Inflammatory macrophage treated with lipopolysaccharide for 1 hour (primary cell): ENCODE data around the gene GATA2.
A peak's percentile ranks its signal among the peaks of the same experiment; 100 is the strongest.

ENCODE experiments used
- DNase-seq, 2 donors: peaks; one replicate each; pipeline ENCODE4 v3.0.0-alpha.2; 2020 to 2022

The GATA2 gene

DNA sequence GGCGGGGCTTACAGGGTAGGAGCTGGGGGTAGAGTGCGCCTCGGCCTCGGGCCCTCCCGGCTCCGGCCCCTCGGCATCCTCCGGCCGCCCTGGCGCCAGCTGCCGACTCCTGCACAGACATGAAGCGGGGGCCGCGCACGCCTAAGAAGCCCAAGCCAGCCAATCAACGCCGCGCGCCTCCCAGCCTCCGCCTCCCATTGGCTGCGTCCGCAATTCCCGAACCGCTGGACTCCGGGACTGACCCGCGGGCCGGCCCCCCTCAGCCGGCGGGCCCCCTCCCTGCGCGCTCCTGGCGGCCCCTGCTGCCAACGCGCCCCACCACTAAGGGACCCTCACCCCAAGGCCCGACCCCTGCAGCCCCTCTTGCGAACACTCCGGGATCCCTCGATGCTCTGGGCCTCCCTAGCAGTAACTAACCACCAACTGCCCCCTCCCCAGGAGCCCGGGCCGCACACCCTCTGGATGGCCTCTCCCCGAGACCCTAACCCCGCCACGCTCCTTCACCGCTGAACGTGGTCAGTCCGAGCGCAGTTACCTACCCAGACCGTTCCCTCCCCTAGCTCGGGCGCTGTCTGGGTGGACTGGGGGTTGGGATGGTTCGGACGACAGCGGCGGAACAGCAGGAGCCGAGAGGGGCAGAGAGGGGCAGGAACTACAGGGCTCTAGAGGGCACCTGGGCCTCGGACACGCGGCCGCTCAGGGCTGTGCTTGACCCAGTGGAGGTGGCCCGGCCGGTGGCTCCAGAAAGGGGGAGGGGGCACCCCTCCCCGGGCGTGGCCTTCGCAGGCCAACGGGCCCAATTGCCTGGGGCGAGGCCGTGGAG lies 5.0 kb downstream of the GATA2 start:
- DNase-seq: peak in 1 of 2 donors; percentile 55

DNA sequence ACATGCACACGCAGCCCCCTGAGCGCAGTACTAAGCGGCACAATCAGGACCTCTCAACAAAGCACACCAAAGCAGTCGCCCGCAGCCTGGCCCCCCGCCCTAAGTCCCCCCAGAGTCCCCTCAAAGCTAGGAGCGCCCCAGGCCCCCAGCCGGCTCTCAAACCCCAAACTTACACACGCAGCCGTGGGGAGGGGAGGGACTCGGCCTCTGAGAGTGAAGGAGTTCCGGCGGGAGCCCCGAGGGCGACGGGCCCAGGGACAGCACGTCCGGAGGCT lies 5.5 kb downstream of the GATA2 start:
- DNase-seq: no peak

GRCh38 chr3:128486681-128487537 lies 6.1 kb downstream of the GATA2 start:
- DNase-seq: no peak

- DNase-seq: no peak
These were observed 6.8 kb downstream of the GATA2 start for GRCh38 chr3:128486205-128486628.

DNA sequence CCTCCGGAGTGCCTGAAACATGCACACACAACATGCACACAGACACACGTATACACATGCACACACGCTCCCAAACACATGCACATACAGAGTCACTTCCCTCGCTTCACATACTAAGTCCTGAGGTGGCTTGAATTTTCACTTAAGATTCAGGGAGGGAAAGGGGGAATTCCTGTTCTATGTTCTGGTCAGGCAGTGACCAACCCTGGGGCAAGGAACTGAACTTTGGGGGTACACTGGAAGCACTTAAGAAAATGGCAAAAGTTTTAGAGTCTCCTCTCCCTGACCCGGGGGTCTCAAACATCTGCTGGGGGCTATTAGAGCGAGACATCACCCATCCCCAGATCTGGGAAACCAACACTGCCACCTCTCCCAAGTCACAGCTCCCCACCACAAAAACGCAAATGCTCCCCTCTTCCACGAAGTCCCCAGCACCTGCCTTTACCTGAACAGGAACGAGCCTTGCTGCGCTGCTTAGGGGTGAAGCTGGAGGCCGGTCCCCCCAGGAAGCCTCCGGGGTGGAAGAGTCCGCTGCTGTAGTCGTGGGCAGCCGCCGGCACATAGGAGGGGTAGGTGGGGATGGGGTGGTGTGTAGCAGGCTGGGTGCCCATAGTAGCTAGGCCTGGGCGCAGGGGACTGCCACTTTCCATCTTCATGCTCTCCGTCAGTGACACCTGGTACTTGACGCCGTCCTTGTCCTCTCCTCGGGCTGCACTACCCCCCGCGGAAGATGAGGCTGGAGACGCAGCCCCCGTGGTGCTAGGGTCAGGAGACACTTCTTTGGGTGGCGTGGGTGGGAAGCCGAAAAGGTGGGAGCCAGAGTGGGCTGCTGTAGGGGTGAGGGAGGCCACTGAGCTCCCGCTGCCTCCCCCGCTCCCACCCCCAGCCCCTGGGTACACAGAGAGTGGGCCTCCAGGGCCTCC lies 7.5 kb downstream of the GATA2 start:
- DNase-seq: no peak

- no peak for DNase-seq
These were observed 8.4 kb downstream of the GATA2 start for GRCh38 chr3:128484404-128485281.

DNA sequence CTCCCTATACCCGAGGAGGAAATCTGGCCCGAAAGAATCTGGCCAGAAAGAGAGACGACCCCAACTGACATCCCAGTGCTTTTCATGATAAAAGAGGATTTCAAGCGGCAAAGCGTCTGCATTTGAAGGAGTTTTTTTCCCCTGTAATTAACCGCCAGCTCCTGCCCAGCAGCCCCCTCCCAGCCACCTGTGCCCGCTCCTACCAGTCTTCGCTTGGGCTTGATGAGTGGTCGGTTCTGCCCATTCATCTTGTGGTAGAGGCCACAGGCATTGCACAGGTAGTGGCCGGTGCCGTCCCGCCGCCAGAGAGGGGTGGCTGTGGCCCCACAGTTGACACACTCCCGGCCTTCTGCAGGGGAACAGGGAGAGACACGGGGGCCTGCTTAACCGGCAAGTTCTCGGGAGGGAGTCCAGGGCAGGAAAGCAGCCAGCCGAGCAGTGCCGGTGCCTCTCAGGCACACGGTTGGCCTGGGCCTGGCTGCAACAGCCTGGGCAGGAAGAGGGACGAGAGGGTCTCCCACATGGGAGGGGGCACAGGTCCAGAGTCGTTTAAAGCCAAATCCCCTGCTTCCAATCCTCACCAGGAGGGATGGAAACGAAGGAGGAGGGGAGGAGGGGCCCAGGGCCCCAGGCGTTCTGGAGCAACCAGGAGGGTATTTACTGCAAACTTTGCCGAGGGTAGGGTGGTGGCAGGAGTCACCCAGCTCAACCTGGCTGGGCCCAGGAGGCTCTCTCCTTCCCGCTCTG lies 9.2 kb downstream of the GATA2 start:
- DNase-seq: no peak

- DNase-seq: no peak
These were observed 10.0 kb downstream of the GATA2 start for GRCh38 chr3:128482666-128483656.

DNA sequence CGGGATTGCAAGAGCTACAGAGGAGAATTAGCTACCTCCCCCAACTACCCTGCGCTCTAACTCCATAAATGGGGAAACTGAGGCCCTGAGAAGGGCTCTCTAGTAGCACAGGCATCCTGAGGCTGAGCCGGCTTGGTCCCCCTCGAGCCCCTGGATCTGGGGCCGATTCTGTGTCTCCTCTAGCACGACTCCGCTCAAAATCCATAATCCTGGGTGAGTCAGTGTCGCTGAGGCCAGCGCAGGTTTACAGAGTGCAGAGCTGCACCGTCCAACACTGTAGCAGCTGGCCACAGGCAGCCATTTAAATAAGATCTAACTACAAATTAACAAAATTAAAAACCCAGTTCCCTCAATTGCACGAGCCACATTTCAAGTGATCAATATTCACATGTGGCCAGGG lies 10.8 kb downstream of the GATA2 start:
- no peak for DNase-seq

DNA sequence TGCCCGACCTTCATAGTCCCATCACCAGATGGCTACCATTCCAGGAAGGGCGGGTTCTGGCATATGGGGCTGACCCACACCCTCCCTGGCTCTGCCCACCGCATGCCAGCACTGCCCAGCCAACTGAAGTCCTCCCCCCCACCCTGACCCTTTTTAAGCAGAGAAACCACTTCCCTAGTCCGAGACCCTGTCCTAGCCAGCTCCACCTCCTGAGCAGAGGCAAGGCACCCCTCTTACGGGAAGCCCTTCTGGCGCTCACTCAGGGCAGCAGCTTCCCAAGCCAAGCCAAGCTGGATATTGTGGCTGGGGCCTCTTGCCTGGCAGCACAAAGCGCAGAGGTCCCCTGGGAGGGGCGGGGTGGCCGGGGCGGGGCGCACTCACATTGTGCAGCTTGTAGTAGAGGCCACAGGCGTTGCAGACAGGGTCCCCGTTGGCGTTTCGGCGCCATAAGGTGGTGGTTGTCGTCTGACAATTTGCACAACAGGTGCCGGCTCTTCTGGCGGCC lies 11.5 kb downstream of the GATA2 start:
- DNase-seq: no peak

DNA sequence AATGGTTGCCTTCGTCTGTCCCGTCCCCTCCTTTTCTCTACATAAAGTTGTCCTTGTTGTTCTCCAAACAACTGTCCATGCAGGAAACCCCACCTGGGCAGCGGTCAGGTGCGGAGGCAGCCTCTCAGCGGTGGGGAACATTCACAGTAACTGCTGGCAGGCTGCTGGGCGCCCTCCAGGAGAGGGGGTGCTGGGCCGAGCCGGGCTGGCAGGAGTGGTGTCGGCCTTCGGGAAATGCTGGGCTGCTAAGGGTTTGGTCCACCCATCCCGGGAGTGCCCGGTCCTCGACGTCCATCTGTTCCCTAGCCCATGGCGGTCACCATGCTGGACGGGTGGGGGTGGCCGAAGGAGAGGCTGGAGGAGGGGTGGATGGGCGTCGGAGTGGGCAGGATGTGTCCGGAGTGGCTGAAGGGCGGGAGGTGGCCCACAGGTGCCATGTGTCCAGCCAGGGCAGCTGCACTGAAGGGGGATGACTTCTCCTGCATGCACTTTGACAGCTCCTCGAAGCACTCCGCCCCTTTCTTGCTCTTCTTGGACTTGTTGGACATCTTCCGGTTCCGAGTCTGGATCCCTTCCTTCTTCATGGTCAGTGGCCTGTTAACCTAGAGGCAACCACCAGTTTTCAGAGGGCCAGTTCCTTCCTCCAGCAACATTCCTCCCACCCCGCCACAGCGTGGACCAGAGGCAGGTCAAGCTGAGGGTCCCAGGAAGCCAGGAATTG lies 12.1 kb downstream of the GATA2 start:
- no peak for DNase-seq

- no peak for DNase-seq
These were observed 12.7 kb downstream of the GATA2 start for GRCh38 chr3:128480278-128480677.

- DNase-seq: no peak
These were observed 13.4 kb downstream of the GATA2 start for GRCh38 chr3:128479558-128480086.

GRCh38 chr3:128478576-128479506 lies 14.2 kb downstream of the GATA2 start:
- DNase-seq: no peak

DNA sequence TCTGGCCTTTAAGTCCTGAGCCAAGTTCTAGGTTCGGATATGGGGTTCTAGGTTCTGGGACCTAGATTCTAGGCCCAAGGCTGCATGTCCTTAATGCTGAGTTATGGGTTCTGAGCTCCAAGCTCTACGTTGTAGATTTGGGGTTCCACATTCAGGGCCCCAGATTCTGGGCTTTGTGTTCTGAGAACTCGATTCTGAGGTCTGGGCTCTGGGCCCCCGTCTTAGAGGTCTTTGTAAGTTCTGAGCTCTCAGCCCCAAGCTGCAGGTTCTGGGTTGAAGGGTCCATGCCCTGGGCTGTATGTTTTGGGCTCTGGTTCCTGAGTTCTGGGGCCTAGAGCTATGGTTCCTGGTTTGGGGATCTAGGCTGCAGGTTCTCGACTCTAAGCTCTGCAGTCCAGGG lies 16.3 kb downstream of the GATA2 start:
- no peak for DNase-seq

GRCh38 chr3:128475355-128475754 lies 17.6 kb downstream of the GATA2 start:
- no peak for DNase-seq

- DNase-seq: no peak
These were observed 19.3 kb downstream of the GATA2 start for GRCh38 chr3:128473737-128474136.

DNA sequence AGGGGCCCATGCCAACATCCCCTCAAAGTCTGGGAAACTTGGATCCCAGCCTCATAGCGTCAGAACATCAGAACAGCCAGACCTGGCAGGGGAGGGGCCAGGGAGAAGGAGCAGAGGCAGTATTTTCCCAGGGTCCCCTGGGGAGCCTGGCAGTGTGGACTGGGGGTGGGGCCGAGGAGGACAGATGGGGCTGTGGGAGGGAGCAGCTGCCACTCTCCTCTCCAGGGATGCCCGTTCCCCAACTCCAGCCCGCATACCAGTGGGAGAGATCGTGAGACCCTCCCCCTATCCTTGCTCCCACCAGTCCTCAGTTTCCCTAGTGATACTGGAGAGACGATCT lies 19.9 kb downstream of the GATA2 start:
- no peak for DNase-seq
